OCI-LY1 (cell line): ENCODE data around the gene PATE2.

Source experiments
- H2AFZ ChIP-seq: fragments of 200-600 bp; sonication (generic), shearing (Covaris generic); 2 replicates; pipeline ENCODE4 v1.6.0; 2014; ENCODE audit warnings: antibody characterized with exemption, mild to moderate bottlenecking, low read length
- H3F3A ChIP-seq: fragments of 200-600 bp; sonication (generic), shearing (Covaris generic); 2 replicates; pipeline ENCODE4 v1.6.0; 2014; ENCODE audit warnings: mild to moderate bottlenecking, antibody characterized with exemption, low read length, moderate library complexity; ENCODE audit not compliant: insufficient read depth
- H3K27ac ChIP-seq: fragments of 200-600 bp; sonication (generic); 2 replicates; pipeline ENCODE4 v1.5.1; 2014; ENCODE audit warnings: low read length, mixed run types, mild to moderate bottlenecking, low read depth; ENCODE audit not compliant: poor library complexity, severe bottlenecking
- H3K27me3 ChIP-seq: fragments of 200-600 bp; sonication (generic); 2 replicates; pipeline ENCODE4 v1.6.0; 2014; ENCODE audit warnings: antibody characterized with exemption, mild to moderate bottlenecking, low read length, moderate library complexity; ENCODE audit not compliant: insufficient read depth
- H3K36me3 ChIP-seq: fragments of 200-600 bp; sonication (generic); 2 replicates; pipeline ENCODE4 v1.6.1; 2014; ENCODE audit warnings: mild to moderate bottlenecking, antibody characterized with exemption, low read length, moderate library complexity, mixed read lengths; ENCODE audit not compliant: insufficient read depth
- H3K4me1 ChIP-seq: fragments of 200-600 bp; sonication (generic); 2 replicates; pipeline ENCODE4 v1.5.1; 2014; ENCODE audit warnings: mild to moderate bottlenecking, low read length, moderate library complexity; ENCODE audit not compliant: insufficient read depth, severe bottlenecking
- H3K4me2 ChIP-seq: fragments of 200-600 bp; sonication (generic), shearing (Covaris generic); 2 replicates; pipeline ENCODE4 v1.6.1; 2014; ENCODE audit warnings: low read length
- H3K4me3 ChIP-seq: fragments of 200-600 bp; sonication (generic); 2 replicates; pipeline ENCODE4 v1.5.1; 2014; ENCODE audit warnings: low read length, low read depth, mild to moderate bottlenecking, mixed read lengths; ENCODE audit not compliant: poor library complexity, severe bottlenecking
- H3K79me2 ChIP-seq: fragments of 200-600 bp; shearing (Covaris generic); 2 replicates; pipeline ENCODE4 v1.6.1; 2016; ENCODE audit warnings: mixed run types, low read length, mixed read lengths; ENCODE audit not compliant: insufficient read depth
- H3K9ac ChIP-seq: fragments of 200-600 bp; sonication (generic), shearing (Covaris generic); 2 replicates; pipeline ENCODE4 v1.6.1; 2014; ENCODE audit warnings: mild to moderate bottlenecking, low read length, mixed read lengths
- H3K9me2 ChIP-seq: fragments of 200-600 bp; sonication (generic), shearing (Covaris generic); 2 replicates; pipeline ENCODE4 v1.6.1; 2014; ENCODE audit warnings: low read depth, mild to moderate bottlenecking, low read length, mixed read lengths
- H3K9me3 ChIP-seq: fragments of 200-600 bp; shearing (Covaris generic); 2 replicates; pipeline ENCODE4 v1.6.1; 2014; ENCODE audit warnings: low read length, mixed read lengths
- H4K20me1 ChIP-seq: fragments of 200-600 bp; sonication (generic), shearing (Covaris generic); 2 replicates; pipeline ENCODE4 v1.6.0; 2016; ENCODE audit warnings: mild to moderate bottlenecking, low read length; ENCODE audit not compliant: insufficient read depth
- CTCF ChIP-seq: fragments of 200-600 bp; sonication (generic), shearing (Covaris generic); IDR thresholded peaks from 2 replicates; pipeline ENCODE4 v1.5.1; 2017; ENCODE audit warnings: mild to moderate bottlenecking, antibody characterized with exemption, low read length, moderate library complexity, mixed read lengths
- EZH2 ChIP-seq: fragments of 200-600 bp; sonication (generic), shearing (Covaris generic); IDR thresholded peaks from 2 replicates; pipeline ENCODE4 v1.8.0; 2017; ENCODE audit warnings: borderline replicate concordance, mixed run types, mild to moderate bottlenecking, antibody characterized with exemption, low read length, moderate library complexity, mixed read lengths

PATE2 gene

DNA sequence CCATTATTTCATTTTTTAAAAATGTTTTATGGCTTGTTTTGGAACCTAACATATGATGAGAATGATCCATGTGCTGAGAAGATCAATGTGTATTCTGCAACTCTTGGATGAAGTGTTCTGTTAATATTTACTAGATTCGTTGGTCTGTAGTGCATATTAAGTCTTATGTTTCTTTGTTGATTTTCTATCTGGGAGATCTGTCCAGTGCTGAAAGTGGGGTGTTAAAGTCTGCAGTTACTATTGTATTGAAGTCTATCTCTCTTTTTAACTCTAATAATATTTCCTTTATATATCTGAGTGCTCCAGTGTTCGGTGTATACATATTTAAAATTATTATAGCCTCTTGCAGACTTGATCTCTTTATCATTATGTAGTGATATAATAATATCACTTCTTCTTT is 21.2 kb upstream of the PATE2 start:
- Histone ChIP-seq H3K36me3 (no peaks in the 10 kb centered on the region), H3K9ac (no peak overlapping the region), H3K4me2 (no peak overlapping the region), H3K4me3 (no peak overlapping the region), H3K9me3 (no peaks in the 10 kb centered on the region), H3K79me2 (no peaks in the 10 kb centered on the region), H3K4me1 (no peaks in the 10 kb centered on the region), H4K20me1 (no peaks in the 10 kb centered on the region), H2AFZ (no peak overlapping the region), H3K9me2 (no peaks in the 10 kb centered on the region), H3K27ac (no peak overlapping the region), H3K27me3 (no peaks in the 10 kb centered on the region), H3F3A (no peaks in the 10 kb centered on the region)
- no peak for TF ChIP-seq CTCF
- TF ChIP-seq EZH2, result no peak

DNA sequence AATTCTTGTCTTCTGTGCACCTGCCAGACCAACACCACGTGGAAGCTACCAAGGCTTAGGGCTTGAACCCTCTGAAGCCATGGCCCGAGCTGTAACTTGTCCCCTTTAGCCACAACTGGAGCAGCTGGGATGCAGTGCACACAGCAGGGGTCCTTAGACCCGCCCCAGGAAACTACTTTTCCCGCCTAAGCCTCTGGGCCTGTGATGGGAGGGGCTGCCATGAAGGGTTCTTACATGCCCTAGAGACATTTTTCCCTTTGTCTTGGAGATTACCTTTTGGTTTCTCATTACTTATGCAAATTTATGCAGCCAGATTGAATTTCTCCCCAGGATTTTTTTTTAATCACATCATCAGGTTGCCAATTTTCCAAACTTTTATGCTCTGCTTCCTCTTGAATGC is 19.0 kb upstream of the PATE2 start:
- H3K27ac ChIP-seq, result no peak overlapping the region
- no peak overlapping the region for H2AFZ ChIP-seq
- no peak overlapping the region for H3K9ac ChIP-seq
- H3F3A ChIP-seq, result no peaks in the 10 kb centered on the region
- no peaks in the 10 kb centered on the region for H3K36me3 ChIP-seq
- no peaks in the 10 kb centered on the region for H3K9me2 ChIP-seq
- H3K4me1 ChIP-seq, result no peaks in the 10 kb centered on the region
- no peak overlapping the region for H3K4me3 ChIP-seq
- no peak for TF ChIP-seq CTCF
- TF ChIP-seq EZH2, result no peak
- H3K79me2 ChIP-seq, result no peaks in the 10 kb centered on the region
- no peak overlapping the region for H3K4me2 ChIP-seq
- H3K27me3 ChIP-seq, result no peaks in the 10 kb centered on the region
- no peaks in the 10 kb centered on the region for H3K9me3 ChIP-seq
- H4K20me1 ChIP-seq, result no peaks in the 10 kb centered on the region

DNA sequence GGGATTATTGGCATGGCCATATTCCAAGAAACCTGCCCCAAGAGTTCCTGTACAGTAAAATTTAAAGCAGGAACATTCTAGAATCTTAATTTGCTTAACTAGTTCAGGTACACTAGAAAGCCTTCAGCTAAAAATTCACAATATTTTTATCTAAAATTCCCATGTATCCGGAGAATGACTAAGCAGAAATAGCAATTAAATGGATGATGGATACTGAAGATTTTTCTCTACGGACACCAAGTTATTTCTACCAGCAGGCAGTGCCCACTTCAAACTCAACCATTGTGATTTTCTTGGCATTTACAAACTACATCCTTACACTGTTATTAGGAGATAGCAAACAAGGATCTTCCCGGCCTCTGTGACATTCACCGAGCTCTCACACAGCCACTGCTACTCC is 12.2 kb upstream of the PATE2 start:
- Histone ChIP-seq H3K27me3 (no peaks in the 10 kb centered on the region), H3K9me2 (no peaks in the 10 kb centered on the region), H3K9ac (no peak overlapping the region), H3K9me3 (no peaks in the 10 kb centered on the region), H3F3A (no peaks in the 10 kb centered on the region), H3K4me1 (no peaks in the 10 kb centered on the region), H4K20me1 (no peaks in the 10 kb centered on the region), H3K36me3 (no peaks in the 10 kb centered on the region), H3K4me3 (no peak overlapping the region), H3K79me2 (no peaks in the 10 kb centered on the region), H3K27ac (no peak overlapping the region), H2AFZ (no peak overlapping the region), H3K4me2 (no peak overlapping the region)
- TF ChIP-seq EZH2 (no peak), CTCF (no peak)
